ENCODE measurements around the gene NHS. TPM values are rescaled to one million over a fixed set of nuclear protein-coding genes. Genes with fewer than 3 reads are reported as not detected.

Gene NHS
- polyA plus RNA-seq, 1 donor, result 1.4 TPM

DNA sequence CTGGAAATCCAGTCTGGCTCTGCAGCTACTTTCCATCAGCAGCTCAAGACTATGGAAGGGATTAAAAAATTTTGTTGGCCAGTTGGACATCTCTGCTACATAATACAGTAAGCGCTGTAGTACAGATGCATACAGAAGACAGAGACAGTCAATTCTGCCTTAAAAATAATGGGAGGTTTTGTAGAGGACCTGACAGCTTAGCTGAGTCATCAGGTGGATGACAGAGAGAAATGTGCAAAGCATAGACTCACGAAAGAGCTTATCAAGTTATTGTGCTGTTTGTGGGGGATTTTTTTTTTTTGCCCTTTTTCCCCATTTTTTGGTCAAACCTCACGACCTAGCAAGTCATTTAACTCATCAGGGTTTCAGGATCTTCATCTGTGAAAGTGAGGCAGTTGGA, 213.3 kb downstream of the NHS start:
- DNase-seq (ENCODE audit: low read depth), result no peak

DNA sequence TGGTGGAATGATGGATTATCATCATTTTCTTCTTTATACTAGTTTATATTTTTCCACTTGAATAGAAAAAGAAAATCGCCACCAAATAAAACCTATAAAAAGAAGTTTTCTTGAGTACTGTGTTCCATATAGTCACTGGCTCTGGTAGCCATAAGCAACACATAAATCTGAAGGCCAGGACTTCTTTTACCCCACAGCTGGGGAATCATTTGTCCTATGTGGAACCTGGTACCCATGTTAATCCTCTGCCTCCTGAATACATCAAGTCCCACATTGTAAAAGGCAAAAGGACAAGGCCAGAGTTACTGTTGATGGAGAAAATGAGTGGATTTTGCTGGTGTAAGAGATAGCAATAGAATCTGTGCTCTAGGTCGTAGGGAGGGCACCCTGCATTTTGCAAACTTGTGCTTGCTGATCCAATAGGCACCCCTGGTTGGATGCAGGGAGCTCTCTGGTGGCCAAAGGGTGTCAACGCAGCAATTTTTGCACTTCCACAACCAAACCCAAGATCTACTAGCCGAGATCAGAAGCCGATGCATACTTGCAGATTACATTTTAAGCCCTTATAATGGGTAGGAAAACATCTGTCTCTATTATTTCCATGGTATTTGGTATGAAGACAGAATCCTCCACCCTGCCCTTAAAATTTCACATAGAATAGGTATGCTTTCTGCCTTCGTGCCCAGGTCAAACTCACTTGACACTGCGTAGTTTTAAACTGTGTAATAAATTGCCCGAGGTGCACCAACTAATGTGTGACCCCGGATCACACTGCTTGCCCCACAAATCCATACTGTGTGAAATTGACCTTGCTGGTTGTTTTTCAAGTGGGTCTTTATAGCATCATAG, 216.1 kb downstream of the NHS start:
- no peak for DNase-seq (ENCODE audit: low read depth)

DNA sequence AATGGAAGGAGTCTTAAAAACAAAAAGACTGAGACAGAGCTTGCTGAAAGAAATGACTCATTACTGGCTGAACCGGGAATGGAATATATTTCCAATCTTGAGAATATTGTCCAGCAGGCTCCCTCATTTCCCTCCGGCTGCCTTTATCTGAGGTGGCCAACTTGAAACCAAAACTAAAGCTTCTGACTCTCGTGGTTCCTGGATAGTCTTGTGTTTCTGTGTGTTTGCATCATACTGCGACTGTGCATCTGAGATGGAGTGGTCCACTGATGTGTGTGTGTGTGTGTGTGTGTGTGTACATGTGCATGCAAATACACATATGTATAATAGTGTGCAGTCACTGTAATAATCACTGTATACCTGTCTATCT, 216.7 kb downstream of the NHS start:
- no peak for DNase-seq (ENCODE audit: low read depth)

DNA sequence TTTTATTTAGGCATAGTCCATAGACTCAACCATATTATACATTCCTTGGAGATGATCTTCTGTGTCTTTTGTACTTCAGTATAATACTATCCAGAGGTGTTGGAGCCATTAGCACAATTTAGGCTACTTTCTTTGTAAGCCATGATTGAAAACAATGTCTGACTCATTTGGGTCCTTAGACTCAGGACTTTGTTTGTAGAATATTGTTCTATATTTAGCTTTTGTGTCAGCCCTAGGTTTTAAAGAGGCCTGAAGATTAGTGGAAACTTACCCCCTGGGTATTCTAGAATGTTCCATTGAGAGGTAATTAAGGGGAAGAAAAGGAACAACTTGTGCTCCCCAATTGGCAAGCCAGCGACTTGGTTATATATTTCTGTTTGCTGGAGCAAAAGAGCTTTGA, 217.1 kb downstream of the NHS start:
- DNase-seq (ENCODE audit: low read depth), result no peak

DNA sequence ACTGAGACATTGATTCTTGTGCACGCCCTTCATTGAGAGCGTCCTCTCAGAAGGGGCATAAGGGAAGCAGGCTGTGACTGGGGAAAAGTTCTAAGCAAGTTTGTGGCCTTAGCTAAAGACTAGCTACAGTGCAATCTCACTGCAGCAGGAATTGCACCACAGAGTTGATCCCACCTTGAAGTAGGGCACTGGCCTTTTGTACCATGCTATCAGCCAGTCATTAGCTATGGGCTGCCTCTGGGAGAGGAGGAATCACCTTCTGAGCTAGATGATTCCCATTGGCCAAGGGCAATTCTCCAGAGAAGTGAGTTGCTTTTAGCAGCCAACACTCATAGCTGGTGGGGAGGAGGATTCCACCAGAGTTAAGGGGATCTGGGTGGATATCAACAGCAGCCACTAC, 219.7 kb downstream of the NHS start:
- no peak for DNase-seq (ENCODE audit: low read depth)

DNA sequence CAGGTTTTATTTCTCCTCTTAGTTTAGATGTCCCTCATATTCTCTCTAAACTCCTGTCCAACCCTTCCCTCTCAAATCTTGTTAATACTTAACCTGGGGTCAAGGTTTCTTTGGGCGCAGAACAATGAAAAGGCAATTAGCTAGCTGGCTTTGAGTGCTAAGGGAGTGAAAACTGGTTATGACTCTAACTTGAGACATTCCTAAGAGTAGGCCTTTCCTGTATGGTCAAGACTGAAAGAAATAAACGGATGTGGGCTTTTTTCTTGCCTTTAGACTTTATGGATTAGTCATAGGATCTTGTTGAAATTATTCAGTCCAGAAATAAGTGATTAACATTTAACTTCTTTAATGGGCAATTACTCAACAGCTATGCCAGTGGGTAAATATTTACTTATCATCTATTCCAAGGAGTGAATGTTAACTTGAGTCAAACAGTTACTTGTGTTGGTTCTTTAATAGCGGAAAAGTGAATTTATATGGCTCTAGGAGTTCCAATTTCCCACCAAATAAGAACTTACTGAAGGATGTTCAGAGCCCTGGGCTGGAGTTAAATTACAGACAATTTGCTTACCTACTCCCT, 220.5 kb downstream of the NHS start:
- no peak for DNase-seq (ENCODE audit: low read depth)

DNA sequence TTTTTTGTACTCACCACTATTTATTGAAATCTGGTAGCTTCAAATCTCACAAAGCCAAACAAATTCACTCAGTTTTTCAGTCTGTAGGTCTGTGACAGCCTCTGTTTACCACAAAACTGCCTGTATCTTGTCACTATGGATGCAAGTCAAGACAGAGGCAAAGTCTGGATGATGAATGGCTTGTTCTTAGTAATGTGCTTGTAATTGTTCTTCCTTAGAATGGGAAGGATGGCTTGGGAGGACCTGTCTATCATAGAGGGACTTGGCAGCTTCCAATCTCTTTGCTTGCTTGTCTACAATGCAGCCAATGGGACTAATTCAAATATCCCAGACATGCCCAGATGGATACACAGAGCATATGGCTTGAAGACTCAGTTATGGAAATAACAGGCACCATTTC, 221.1 kb downstream of the NHS start:
- DNase-seq (ENCODE audit: low read depth), result no peak

DNA sequence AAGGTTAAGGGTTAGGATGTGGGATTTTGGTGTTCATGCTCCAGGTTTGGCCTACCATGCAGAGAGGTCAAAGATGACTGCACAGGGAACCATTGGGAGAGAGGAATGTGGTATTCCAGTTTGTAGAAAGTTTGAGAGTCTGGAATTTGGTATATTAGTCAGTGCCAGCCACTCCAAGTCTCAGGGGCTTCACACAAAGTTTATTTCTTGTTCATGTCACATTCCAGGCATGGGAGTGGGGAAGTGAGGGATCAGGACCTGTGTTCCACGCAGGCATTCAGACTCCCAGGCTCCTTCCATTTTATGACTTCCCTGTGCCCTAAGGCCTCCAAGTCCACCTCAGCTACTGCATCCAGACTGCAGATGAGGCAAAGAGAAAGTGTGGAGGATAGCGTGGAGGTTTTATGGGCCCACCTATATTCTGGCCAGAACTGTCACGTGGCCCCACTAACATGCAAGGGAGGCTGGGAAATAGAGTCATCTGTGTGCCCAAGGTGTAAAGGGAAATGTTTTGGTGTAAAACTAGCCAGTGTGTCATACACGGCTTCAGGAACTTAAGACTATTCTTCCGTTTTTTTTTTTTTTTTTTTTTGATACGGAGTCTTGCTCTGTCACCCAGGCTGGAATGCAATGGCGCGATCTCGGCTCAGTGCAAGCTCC, 221.7 kb downstream of the NHS start:
- DNase-seq (ENCODE audit: low read depth), result no peak

DNA sequence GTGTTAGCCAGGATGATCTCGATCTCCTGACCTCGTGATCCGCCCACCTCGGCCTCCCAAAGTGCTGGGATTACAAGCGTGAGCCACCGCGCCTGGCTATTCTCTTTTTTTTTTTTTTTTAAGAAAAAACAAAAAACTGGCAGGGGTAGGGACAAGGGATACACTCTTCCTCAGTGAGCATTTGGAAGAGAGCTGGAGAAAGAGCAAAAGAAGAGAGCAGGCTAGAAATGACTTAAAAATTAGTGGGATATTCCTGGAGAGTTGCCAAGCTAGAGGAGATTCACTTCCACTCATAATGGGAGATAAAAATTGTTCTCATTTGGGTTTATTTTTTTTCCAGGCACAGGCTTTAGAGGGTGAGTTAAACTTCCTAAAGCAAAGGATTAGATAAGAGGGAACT, 222.3 kb downstream of the NHS start:
- no peak for DNase-seq (ENCODE audit: low read depth)

DNA sequence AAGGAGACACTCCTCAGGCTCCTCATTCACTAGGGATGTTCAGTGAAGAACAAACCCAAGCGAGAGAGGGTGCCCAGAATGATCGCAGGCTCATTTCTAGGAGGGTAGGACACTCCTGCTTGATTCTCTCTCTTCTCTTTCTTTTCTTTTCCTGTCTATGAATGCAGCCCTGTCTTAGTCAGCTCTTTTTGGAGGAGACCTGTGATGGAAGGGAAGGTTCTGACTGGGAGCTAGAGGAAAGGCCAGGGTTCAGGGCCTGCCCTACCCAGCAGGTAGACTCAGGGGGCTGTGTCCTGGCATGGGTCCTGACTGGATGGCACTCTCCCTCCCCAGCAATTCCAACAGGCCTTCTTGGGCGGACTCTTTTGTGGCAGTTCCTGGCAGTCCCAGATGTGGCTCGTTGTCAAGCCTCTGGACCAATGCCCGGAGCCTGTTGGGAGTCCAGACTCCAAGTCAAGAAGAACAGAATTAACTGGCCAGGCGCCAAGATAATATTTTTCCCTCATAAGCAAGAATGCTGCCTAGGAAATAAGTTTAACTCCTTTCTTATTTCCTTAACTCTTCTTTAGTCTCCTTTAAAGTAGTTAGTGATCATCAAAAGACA, 222.9 kb downstream of the NHS start:
- no peak for DNase-seq (ENCODE audit: low read depth)

DNA sequence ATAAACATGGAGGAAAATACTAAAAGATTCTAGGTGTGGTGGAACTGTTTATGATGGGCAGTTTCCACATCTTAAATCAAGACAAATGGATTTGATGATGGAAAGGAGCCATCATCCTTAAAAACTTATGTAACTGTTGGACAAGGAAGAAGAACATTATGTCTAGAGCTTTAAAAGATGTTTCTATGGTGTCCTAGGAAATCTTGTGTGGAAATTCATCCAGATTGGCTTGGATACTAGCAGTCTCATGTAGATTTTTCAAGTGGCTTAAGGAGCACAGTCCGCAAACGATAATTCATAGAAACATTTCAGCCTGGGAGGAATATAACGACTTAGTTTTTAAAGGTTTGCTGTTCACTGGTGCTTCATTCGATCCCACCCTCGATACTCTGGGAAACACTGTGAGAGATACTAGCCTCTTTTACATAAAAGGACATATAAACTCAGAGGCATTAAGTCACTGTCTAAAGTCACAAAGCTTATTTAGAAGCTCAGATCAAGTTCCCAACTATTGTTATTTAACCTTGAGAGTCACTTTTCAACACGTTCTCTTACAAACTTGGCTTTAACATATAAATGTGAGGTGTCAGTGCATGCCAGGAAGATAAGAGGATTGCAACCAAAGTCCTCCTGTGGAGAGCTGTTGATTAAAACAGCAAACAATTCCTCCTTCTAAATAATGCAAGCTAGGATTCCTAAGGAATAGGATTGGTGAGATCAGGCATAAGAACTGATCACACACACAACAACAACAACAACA, 226.6 kb downstream of the NHS start:
- DNase-seq (ENCODE audit: low read depth), result peak; percentile 61

DNA sequence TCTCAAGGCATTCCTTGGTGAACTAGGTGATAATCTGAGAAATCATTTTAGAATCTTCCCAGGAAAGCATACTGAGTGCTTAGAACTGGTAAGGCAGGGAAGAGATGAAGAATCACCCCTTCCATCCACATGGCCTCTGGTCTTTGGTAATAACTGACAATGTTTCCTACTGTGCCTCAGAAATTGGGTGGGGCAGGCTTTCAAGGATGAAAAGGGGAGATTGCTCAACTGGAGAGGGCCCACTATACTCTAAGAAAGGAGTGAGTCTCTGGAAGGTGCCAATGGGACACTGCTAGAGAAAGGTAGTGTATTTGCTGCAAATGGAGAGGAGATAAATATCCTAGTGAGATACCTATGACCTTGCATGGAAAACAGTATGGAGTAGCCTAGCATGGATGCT, 227.2 kb downstream of the NHS start:
- DNase-seq (ENCODE audit: low read depth), result no peak

DNA sequence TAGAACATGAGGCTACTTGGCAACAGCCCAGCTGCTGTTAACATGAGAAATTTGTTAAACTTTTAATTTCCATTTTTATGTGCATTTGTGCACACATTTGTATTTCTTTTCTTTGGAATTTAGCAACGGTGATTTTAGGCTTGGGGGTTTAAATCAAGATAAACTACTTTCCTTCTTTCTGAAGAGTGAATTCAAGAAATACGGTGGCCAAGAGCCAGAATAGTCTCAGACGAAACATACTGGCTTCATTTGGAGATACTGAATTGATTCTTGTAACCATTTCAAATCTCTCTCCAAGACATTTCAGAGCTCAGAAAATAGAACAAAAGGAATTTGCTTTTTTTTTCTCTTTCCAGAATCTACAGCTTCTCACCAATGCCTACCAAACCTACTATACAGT, 228.2 kb downstream of the NHS start:
- DNase-seq (ENCODE audit: low read depth), result no peak

DNA sequence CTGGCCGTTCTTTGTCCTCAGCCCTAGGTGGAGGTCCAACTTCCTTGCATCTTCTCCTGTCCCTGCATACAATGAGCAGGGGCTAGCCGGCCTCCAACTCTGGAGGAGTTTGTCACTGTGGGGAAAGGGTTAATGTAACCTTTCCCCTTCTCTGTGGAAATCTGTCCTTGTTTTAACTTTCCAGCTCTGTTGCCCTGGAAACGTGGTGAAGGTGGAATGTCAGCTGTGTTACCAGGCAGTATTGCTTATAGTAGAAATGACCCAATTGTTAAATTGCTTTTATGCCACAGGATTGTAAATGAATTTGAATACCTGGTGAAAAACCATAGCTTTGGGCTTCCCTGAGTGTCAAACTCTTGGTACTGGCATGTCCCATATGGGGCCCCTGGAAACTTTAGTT, 230.7 kb downstream of the NHS start:
- DNase-seq (ENCODE audit: low read depth), result no peak

DNA sequence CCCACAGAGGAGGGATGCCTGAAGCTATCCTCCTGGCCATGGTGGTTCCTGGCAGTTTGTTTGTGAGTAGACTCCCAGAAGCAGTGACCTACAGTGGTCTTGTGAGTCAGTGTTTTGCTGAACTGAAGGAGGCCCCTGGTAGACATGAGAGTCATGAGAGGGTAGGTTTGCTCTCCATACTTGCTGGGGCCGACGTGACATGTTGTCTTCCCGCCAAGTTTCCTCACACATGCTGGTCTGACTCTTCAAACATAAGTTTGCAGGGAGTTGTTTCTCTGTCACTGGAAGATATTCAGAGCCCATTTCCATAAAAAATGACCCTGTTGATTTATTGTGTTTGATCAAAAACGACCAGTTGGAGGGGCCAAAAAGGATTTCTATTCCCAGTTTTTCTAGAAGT, 231.2 kb downstream of the NHS start:
- DNase-seq (ENCODE audit: low read depth), result no peak

DNA sequence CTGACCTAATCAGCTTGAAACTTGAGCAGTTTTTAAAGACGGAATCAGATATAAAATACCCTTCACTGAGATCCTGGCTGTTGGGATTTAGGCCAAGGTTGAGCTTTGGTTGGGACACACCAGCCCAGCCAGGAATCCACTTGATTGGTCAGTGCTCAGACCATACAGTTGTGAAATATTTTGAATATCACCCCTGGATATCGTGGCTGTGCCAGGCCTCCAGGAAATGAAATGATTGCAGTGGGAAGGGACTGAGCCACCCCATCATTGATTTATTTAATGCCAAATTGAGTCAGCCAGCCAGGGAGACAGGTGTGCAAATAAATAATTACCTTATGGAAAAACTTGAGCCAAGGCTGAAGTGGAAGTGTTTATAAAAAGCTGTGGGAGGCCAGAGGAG, 233.9 kb downstream of the NHS start:
- no peak for DNase-seq (ENCODE audit: low read depth)

DNA sequence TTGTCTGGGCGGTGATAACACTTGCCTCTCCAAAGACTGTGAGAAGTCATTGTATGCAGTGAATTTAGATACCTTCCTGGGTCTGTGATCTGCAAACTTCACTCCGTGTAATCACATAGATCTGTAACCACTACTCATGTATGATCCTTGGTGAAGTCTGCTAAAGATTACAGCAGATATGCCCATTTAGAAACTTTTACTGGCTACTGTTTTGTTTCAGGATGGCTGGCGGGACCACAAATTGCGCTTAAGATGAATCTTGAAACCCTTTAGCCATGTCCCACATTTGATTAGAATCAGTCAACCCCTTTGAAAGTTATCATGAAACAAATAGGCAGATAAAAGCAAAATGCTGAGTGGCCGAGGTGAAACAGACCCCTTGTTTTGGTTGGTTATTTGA, 235.8 kb downstream of the NHS start:
- DNase-seq (ENCODE audit: low read depth), result no peak

DNA sequence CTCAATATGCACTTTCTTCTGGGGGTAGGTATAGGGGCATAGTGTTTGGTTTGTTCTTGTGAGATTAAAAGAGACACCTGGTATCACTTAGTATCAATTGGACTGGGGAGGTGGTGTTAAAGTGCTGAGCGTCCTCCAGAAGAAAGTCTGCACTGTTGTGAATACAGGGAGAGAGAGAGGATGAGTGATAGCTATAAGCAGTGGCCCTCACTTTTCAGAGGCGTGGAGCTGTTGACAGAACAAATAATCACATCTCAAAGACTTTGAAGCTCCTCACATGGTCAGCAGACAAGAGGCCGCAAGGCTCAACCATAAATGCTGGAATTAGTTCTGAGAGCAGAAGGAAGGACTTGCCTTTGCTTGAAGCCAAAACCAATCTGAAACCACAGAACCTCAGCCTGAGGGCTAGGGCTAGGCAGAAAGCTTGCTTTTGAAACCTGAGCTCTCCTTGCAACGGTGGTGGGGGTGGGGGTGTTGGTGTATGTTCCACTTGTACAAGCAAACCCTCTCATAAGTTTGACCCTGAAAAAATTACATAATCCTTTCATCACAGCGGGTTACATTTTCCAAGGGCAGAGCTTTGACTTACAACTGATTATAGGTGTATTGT, 239.1 kb downstream of the NHS start:
- DNase-seq (ENCODE audit: low read depth), result no peak

DNA sequence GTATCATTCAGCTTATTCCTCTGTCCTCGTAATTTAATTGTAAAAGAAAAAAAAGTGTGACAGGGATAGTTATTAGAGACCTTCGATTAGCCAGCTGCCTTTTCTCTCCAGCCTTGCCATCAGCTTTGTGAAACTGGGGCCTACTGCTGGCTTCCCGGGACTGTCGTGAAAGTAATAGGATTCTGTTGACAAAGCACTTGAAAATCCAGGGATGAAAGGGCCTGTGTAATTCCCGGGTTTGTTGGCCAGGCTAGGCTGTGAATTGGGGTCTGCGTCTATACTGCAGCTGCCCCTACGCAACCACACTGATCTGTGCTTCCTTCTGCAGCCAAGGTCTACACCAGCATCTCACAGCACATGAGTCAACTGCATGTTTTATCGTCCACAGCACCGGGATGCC, 241.9 kb downstream of the NHS start:
- DNase-seq (ENCODE audit: low read depth), result no peak

DNA sequence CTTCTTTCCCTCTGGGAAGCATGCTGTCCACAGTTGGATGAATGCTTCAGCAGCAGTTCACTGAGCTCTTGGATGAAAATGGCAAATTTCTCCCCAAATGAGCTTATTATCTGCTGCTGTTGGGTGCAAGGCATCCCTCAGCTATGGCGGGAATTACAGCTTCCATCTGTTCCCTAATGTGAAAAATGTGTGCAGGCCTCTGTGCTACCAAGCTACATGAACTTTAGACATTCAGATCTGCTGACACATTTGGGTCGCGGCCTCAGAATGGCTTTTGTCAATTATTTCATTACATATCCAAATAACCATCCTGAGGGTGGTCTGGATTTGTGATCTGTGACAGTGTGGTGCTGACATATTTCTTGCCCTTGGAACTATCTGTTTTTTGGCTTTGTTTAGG, 242.8 kb downstream of the NHS start:
- DNase-seq (ENCODE audit: low read depth), result no peak

DNA sequence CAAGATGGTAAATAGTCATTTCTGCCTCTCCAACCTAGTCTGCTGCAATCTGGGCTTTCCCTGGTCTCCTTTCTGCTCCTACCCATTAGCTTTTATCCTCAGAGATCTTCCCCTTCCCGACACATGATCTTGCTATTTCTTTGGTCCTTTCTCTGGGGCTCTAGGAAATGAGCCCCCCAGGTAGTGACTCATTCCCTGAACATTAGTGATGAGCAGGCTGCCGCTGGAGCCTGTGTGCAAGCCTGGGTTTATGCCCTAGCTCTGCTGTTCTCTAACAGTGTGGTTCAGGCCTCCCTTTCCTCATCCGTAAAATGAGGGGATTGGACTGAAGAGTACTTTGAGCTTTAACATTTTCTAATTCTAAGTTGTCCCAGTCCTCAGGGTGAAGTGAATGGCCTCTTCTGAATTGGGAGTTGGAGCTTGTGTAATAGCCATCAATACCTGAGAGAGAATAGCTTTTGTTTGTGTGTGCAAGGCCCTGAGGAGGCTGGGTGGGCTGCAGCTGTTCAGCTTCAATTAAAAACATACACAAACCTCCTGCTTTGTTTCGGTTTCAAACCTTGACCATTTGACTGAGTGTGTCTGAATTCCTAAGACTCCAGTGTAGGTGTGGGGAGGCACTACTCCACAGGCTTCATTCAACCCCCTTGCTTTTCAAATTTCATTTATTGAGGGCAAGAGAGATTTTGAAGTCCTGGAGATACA, 246.7 kb downstream of the NHS start:
- DNase-seq (ENCODE audit: low read depth), result no peak

Measured in forelimb muscle (tissue), 1 donor.